Nephron progenitor cell (in vitro differentiated cells): ENCODE measurements around the gene SHROOM3.

ENCODE experiments used
- DNase-seq: peaks from one replicate; pipeline ENCODE4 v3.0.0; 2021
- H3K27ac Mint-ChIP-seq: 2 replicates; pipeline ENCODE4 v1.8.0; 2021; ENCODE audit warnings: mild to moderate bottlenecking, moderate library complexity, mixed read lengths
- H3K27me3 Mint-ChIP-seq: 2 replicates; pipeline ENCODE4 v1.8.0; 2021; ENCODE audit warnings: mild to moderate bottlenecking, low read depth, mixed read lengths; ENCODE audit not compliant: poor library complexity
- H3K36me3 Mint-ChIP-seq: 2 replicates; pipeline ENCODE4 v1.8.0; 2021; ENCODE audit warnings: low read depth, mixed read lengths
- H3K4me1 Mint-ChIP-seq: 2 replicates; pipeline ENCODE4 v1.8.0; 2021; ENCODE audit warnings: mixed read lengths
- H3K4me3 Mint-ChIP-seq: 2 replicates; pipeline ENCODE4 v1.8.0; 2021; ENCODE audit warnings: mild to moderate bottlenecking, moderate library complexity, mixed read lengths
- H3K9me3 Mint-ChIP-seq: 2 replicates; pipeline ENCODE4 v1.8.0; 2021; ENCODE audit warnings: mild to moderate bottlenecking, moderate library complexity, mixed read lengths
- TF ChIP-seq, protein P1 (sequence below): fragments of 200-600 bp; sonication (generic); IDR thresholded peaks from 2 replicates; pipeline ENCODE4 v1.5.0; 2021; ENCODE audit warnings: antibody characterized with exemption

The SHROOM3 gene

DNA sequence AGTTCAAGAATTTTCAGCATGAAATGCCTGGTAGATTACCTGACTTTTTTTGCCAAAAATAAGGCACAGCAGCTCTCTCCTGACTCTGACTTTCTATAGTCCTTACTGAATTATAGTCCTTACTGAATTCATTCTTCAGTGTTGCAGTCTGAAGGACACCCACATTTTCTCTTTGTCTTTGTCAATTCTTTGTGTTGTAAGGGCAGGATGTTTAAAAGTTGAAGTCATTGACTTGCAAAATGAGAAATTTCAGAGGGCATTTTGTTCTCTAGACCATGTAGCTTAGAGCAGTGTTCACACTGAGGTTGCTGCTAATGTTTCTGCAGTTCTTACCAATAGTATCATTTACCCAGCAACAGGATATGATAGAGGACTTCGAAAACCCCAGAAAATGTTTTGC lies 295.0 kb downstream of the SHROOM3 start:
- H3K36me3 Mint-ChIP-seq: peaks cover 90% of the 10 kb centered on the region
- TF ChIP-seq, protein P1, sequence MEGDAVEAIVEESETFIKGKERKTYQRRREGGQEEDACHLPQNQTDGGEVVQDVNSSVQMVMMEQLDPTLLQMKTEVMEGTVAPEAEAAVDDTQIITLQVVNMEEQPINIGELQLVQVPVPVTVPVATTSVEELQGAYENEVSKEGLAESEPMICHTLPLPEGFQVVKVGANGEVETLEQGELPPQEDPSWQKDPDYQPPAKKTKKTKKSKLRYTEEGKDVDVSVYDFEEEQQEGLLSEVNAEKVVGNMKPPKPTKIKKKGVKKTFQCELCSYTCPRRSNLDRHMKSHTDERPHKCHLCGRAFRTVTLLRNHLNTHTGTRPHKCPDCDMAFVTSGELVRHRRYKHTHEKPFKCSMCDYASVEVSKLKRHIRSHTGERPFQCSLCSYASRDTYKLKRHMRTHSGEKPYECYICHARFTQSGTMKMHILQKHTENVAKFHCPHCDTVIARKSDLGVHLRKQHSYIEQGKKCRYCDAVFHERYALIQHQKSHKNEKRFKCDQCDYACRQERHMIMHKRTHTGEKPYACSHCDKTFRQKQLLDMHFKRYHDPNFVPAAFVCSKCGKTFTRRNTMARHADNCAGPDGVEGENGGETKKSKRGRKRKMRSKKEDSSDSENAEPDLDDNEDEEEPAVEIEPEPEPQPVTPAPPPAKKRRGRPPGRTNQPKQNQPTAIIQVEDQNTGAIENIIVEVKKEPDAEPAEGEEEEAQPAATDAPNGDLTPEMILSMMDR: no peak
- H3K9me3 Mint-ChIP-seq: no peaks in the 10 kb centered on the region
- no peaks in the 10 kb centered on the region for H3K27me3 Mint-ChIP-seq
- H3K4me3 Mint-ChIP-seq: no peak overlapping the region
- peaks cover 46% of the 10 kb centered on the region for H3K4me1 Mint-ChIP-seq
- no peak overlapping the region for H3K27ac Mint-ChIP-seq
- no peak for DNase-seq

DNA sequence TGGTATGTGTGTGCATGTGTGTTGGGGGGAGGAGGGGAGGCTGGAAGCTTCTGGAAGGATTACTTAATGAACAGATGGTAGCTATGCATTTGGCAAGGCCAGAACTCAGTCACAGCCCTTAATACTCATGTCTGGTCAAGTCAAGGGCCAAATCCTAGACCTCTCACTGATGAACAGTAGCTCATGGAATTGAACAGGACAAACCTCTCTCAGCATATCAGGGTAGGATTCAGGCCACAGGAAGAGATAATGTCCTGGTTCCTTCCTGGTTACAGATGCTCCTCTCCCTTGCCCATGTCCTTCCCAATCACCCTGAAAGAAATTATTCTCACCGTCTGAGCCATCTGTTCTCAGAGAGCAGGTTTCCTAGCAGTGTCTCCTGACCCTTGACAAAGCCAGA lies 297.2 kb downstream of the SHROOM3 start:
- DNase-seq: no peak
- Mint-ChIP-seq H3K9me3 (no peaks in the 10 kb centered on the region), H3K4me1 (peaks cover 38% of the 10 kb centered on the region), H3K4me3 (no peak overlapping the region), H3K27me3 (no peaks in the 10 kb centered on the region), H3K36me3 (peaks cover 84% of the 10 kb centered on the region), H3K27ac (peak overlapping the region; percentile 60)
- TF ChIP-seq, protein P1: no peak

DNA sequence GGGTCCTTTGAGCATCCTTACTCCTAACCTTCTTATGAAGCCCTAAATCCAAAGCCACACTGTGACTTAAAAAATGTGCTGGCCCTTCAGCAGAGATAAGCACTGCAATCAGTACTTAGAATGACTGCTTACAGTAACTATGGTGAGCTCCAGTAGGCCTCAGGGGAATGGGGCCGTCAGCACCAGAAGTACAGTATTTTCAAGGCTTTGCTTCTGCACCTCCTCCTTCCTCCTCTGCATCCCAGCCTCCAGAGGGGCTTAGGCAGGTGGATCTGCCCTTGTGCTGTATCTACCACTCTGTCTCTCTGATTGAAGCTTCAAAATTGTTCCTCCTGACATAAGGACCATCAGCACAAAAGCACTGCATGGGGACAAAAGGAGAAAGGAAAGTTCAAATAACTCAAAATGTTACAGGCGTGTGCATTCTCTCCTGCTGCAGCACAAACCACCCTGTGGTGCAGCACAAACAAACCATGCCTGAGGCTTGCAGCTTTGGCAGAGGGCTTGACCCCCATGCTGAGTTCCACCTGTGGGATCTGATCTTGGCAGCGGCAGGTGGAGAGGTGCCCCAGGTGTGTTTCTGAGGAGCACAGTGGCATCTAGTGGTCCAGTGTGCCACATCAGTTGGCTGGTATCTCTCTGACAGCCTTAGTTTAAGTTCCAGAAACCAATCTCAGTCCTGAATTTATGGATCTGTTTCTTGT lies 298.2 kb downstream of the SHROOM3 start:
- Mint-ChIP-seq H3K27ac (peak overlapping the region; percentile 18), H3K4me1 (peaks cover 46% of the 10 kb centered on the region)
- no peak for DNase-seq

DNA sequence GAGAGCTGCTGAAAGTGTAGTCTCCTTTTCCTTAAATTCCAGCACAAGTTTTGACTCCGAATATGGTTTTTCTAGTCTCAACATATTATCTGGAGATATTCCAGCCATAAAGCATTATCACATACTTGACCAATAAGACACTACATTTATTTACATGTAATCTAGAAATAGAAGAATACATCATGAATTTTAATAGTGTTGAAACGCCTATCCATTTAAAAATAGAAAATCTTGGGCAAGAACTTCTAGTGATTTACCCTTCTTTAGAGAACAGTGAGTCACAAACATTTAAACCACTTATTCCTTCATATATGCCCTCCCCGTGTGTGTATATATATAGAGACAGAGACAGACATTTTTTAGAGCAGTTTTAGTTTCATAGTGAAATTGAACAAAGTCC lies 301.4 kb downstream of the SHROOM3 start:
- Mint-ChIP-seq H3K27ac (peak overlapping the region; percentile 43), H3K36me3 (peaks cover 76% of the 10 kb centered on the region), H3K27me3 (no peaks in the 10 kb centered on the region), H3K4me3 (no peak overlapping the region), H3K4me1 (peaks cover 33% of the 10 kb centered on the region), H3K9me3 (no peaks in the 10 kb centered on the region)
- TF ChIP-seq, protein P1: no peak
- no peak for DNase-seq

More for the DNA sequence above, 298.2 kb downstream of the SHROOM3 start:
- Mint-ChIP-seq H3K27me3 (no peaks in the 10 kb centered on the region), H3K9me3 (no peaks in the 10 kb centered on the region), H3K36me3 (peaks cover 87% of the 10 kb centered on the region), H3K4me3 (no peak overlapping the region)
- TF ChIP-seq, protein P1: no peak

DNA sequence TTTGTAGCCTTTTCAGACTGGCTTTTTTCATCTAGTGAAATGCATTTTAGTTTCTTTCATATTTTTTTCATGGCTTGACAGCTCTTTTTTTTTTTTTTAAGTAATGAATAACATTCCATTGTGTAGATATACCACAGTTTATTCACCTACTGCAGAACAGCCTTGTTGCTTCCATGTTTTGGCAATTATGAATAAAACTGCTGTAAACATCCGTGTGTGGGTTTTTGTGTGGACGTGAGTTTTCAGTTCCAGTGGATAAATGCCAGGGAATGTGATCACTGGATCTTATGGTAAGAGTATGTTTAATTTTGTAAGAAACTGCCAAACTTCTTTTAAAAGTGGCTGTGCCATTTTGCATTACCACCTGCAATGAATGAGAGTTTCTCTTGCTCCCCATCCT lies 302.2 kb downstream of the SHROOM3 start:
- H3K9me3 Mint-ChIP-seq: no peaks in the 10 kb centered on the region

More for the DNA sequence above, 302.2 kb downstream of the SHROOM3 start:
- Mint-ChIP-seq H3K36me3 (peaks cover 75% of the 10 kb centered on the region), H3K27me3 (no peaks in the 10 kb centered on the region), H3K4me3 (no peak overlapping the region), H3K27ac (peak overlapping the region; percentile 43), H3K4me1 (peaks cover 38% of the 10 kb centered on the region)
- TF ChIP-seq, protein P1: no peak
- no peak for DNase-seq
